GM12878 (cell line): ENCODE data around the gene NEB. TPM values are rescaled to one million over a fixed set of nuclear protein-coding genes. Genes with fewer than 3 reads are reported as not detected.

Source experiments
- ATAC-seq: fragments of 200-7000 bp; cut with Tn5 transposase; 3 replicates; pipeline ENCODE4 v1.9.1; 2020; ENCODE audit warnings: mild to moderate bottlenecking, moderate library complexity
- BruUV-seq: library from RNA; stranded (reverse); fragments of 400-500 nt; replicated peaks from 2 replicates; lab custom pipeline; 2021; lab: Mats Ljungman, UMichigan
- CTCF ChIA-PET: fragments of 300-600 bp; sonication (Branson Sonifier 250); formaldehyde crosslinking; extraction: SDS; loops from one replicate; lab custom pipeline; 2021; ENCODE audit warnings: inconsistent platforms; lab: Yijun Ruan, JAX
- POLR2A ChIA-PET: fragments of 350-600 bp; formaldehyde crosslinking; extraction: SDS; loops from one replicate; lab custom pipeline; 2021; ENCODE audit warnings: inconsistent platforms; lab: Charles Lee
- RAD21 ChIA-PET: fragments of 300-600 bp; sonication (Branson Sonifier 250); formaldehyde crosslinking; loops from one replicate; lab custom pipeline; 2023; ENCODE audit warnings: antibody characterized with exemption; ENCODE audit not compliant: unreplicated experiment; lab: Charles Lee
- SMC1A ChIA-PET: fragments of 300-600 bp; sonication (Branson Sonifier 250); formaldehyde crosslinking; loops from one replicate; lab custom pipeline; 2023; ENCODE audit not compliant: unreplicated experiment, uncharacterized antibody; lab: Charles Lee
- DNase-seq: peaks from one replicate; pipeline ENCODE4 v3.0.0-alpha.2; 2011; ENCODE audit warnings: low read depth, low spot score
- FAIRE-seq: peaks from 3 replicates; lab custom pipeline; 2011; peaks lifted over from hg19 to GRCh38; lab: Jason Lieb, UNC
- H2AFZ ChIP-seq: 2 replicates; pipeline ENCODE4 v1.6.0; 2011; ENCODE audit warnings: low read depth, low read length, control low read depth; ENCODE audit not compliant: control insufficient read depth
- H3K27ac ChIP-seq: 2 replicates; pipeline ENCODE4 v1.5.1; 2011; ENCODE audit warnings: control low read depth; ENCODE audit not compliant: control insufficient read depth, insufficient read depth
- H3K27me3 ChIP-seq, 2 experiments: replicated peaks in 1 of 2; 2 replicates each; pipeline versions ENCODE4 v1.6.0 to v1.6.1; 2011; ENCODE audit warnings: low read length in 1 of 2; ENCODE audit not compliant: control insufficient read depth in 2 of 2, insufficient read depth in 2 of 2
- H3K36me3 ChIP-seq, 2 experiments: 2 replicates each; pipeline ENCODE4 v1.5.1; 2011; ENCODE audit warnings: low read length in 1 of 2; ENCODE audit not compliant: control insufficient read depth in 2 of 2, insufficient read depth in 2 of 2
- H3K4me1 ChIP-seq: 2 replicates; pipeline ENCODE4 v1.6.1; 2011; ENCODE audit warnings: mild to moderate bottlenecking, low read length, moderate library complexity, mixed read lengths; ENCODE audit not compliant: control insufficient read depth, insufficient read depth
- H3K4me2 ChIP-seq: 2 replicates; pipeline ENCODE4 v1.6.0; 2011; ENCODE audit warnings: control low read depth; ENCODE audit not compliant: control insufficient read depth, insufficient read depth
- H3K4me3 ChIP-seq: fragments of 200-600 bp; sonication (generic); 2 replicates; pipeline ENCODE4 v1.5.1; 2016
- H3K79me2 ChIP-seq: 2 replicates; pipeline ENCODE4 v1.6.0; 2011; ENCODE audit warnings: low read length; ENCODE audit not compliant: control insufficient read depth, insufficient read depth
- H3K9ac ChIP-seq: 2 replicates; pipeline ENCODE4 v1.8.0; 2011; ENCODE audit warnings: low read length, control low read depth, mixed read lengths; ENCODE audit not compliant: control insufficient read depth, insufficient read depth
- H3K9me3 ChIP-seq: replicated peaks from 3 replicates; pipeline ENCODE4 v1.5.1; 2011; ENCODE audit warnings: mild to moderate bottlenecking, low read length; ENCODE audit not compliant: control insufficient read depth, insufficient read depth
- H4K20me1 ChIP-seq: 2 replicates; pipeline ENCODE4 v1.6.0; 2011; ENCODE audit not compliant: control insufficient read depth, insufficient read depth
- BCLAF1 ChIP-seq: fragments of 450-650 bp; IDR thresholded peaks from 2 replicates; pipeline ENCODE4 v1.6.1; 2017; ENCODE audit warnings: antibody characterized with exemption, mild to moderate bottlenecking, moderate library complexity
- CEBPZ ChIP-seq: fragments of 150-350 bp; IDR thresholded peaks from 2 replicates; pipeline ENCODE4 v1.6.1; 2016; ENCODE audit warnings: low read depth, low read length
- CHD1 ChIP-seq: IDR thresholded peaks from 2 replicates; pipeline ENCODE4 v1.6.1; 2012; ENCODE audit warnings: low read depth, low read length, improper control_type of control experiment
- E4F1 ChIP-seq: fragments of 450-650 bp; IDR thresholded peaks from 2 replicates; pipeline ENCODE4 v1.6.1; 2018; ENCODE audit warnings: borderline replicate concordance, mild to moderate bottlenecking; ENCODE audit not compliant: partially characterized antibody
- ESRRA ChIP-seq: IDR thresholded peaks from 2 replicates; pipeline ENCODE4 v1.6.1; 2012; ENCODE audit warnings: mild to moderate bottlenecking, low read length, improper control_type of control experiment
- EZH2 ChIP-seq: IDR thresholded peaks from 2 replicates; pipeline ENCODE4 v1.6.1; 2012; ENCODE audit warnings: low read depth, mild to moderate bottlenecking, control low read depth, inconsistent platforms, low read length, borderline replicate concordance; ENCODE audit not compliant: control insufficient read depth
- KAT2A ChIP-seq: conservative IDR thresholded peaks from 2 replicates; pipeline ENCODE4 v1.6.1; 2011; ENCODE audit warnings: low read depth, low read length; ENCODE audit not compliant: control insufficient read depth
- KDM1A ChIP-seq: fragments of 200-600 bp; sonication (generic); IDR thresholded peaks from 2 replicates; pipeline ENCODE4 v1.6.1; 2016; ENCODE audit warnings: borderline replicate concordance
- NRF1 ChIP-seq: conservative IDR thresholded peaks from 2 replicates; pipeline ENCODE4 v1.6.1; 2011; ENCODE audit warnings: mild to moderate bottlenecking, low read depth, low read length, improper control_type of control experiment
- POU2F2 ChIP-seq: IDR thresholded peaks from 3 replicates; pipeline ENCODE4 v1.6.1; 2011; ENCODE audit warnings: low read depth, mild to moderate bottlenecking, low read length, borderline replicate concordance
- RCOR1 ChIP-seq: conservative IDR thresholded peaks from 2 replicates; pipeline ENCODE4 v1.6.1; 2012; ENCODE audit warnings: low read depth, low read length, improper control_type of control experiment
- RELA ChIP-seq: fragments of 450-650 bp; IDR thresholded peaks from 2 replicates; pipeline ENCODE4 v1.8.0; 2014; ENCODE audit warnings: borderline replicate concordance; ENCODE audit not compliant: partially characterized antibody
- SIN3A ChIP-seq: IDR thresholded peaks from 2 replicates; pipeline ENCODE4 v1.6.1; 2012; ENCODE audit warnings: low read depth, low read length, improper control_type of control experiment
- SP1 ChIP-seq: IDR thresholded peaks from one replicate; pipeline ENCODE4 v1.6.1; 2011; ENCODE audit warnings: low read depth, low read length
- YY1 ChIP-seq: IDR thresholded peaks from 2 replicates; pipeline ENCODE4 v1.6.1; 2011; ENCODE audit warnings: low read depth, mild to moderate bottlenecking, low read length
- ZZZ3 ChIP-seq: IDR thresholded peaks from 2 replicates; pipeline ENCODE4 v1.6.1; 2011; ENCODE audit warnings: low read depth; ENCODE audit not compliant: control insufficient read depth, insufficient read length
- WGBS: methylation state at CpG from one replicate; pipeline ENCODE4 v1.1.6; 2016; ENCODE audit warnings: low lambda C conversion rate; ENCODE audit not compliant: insufficient replicate concordance, insufficient coverage; ENCODE audit errors: missing lambda C conversion rate; 5-methylcytosine and 5-hydroxymethylcytosine counted together
- in situ Hi-C: fragments of 300-500 bp; cut with MboI; formaldehyde crosslinking; loops from 9 replicates; pipeline ENCODE4 v1.14.3; 2018; ENCODE audit warnings: mixed read lengths
- intact Hi-C: fragments of 100-400 bp; cut with micrococcal nuclease; formaldehyde crosslinking; loops from one replicate; pipeline ENCODE4 v1.14.2; 2022; ENCODE audit not compliant: unreplicated experiment
- polyA plus RNA-seq, 11 experiments: library from polyadenylated mRNA; depleted of rRNA in 4 of 11; unstranded in 6 of 11; stranded (reverse) in 5 of 11; fragments of >200 nt; fragmentation: Nextera tagmentation in 4 of 11; fragmentation: Illumina TruSeq in 1 of 11; extraction: Ambion mirVana in 4 of 11; extraction: Trizol in 1 of 11; gene quantifications; 1 replicate in 1 of 11; 2 replicates in 10 of 11; pipeline versions ENCODE4 v1.2.1 to v1.2.3, GENCODE V29; 2011 to 2016; ENCODE audit warnings: inconsistent platforms in 2 of 11, missing spikeins in 2 of 11, low read depth in 1 of 11
- total RNA-seq, 4 experiments: library from RNA; depleted of rRNA in 3 of 4; stranded (reverse); fragments of >200 nt in 3 of 4; fragmentation: Illumina TruSeq in 1 of 4; extraction: Trizol in 1 of 4; gene quantifications; 2 replicates each; pipeline versions ENCODE4 v1.2.1 to v1.2.3, GENCODE V29; 2013 to 2021

Gene NEB
- total and polyA plus RNA-seq, 10 of the 15 experiments (the other 5 are each of a cell fraction or from before 2014, with no cell fraction given): 0.04 to 0.77 (median 0.12) TPM

GRCh38 chr2:151657667-151658076, 76.6 kb downstream of the NEB start:
- Histone ChIP-seq H3K27ac (no peak overlapping the region), H3K4me3 (no peak overlapping the region), H3K9ac (no peak overlapping the region), H4K20me1 (no peaks in the 10 kb centered on the region), H3K27me3 (no peaks in the 10 kb centered on the region; a peak in 1 of 4 replicates), H2AFZ (no peak overlapping the region), H3K9me3 (no peaks in the 10 kb centered on the region), H3K36me3 (no peaks in the 10 kb centered on the region), H3K4me2 (no peak overlapping the region), H3K79me2 (no peaks in the 10 kb centered on the region), H3K4me1 (no peaks in the 10 kb centered on the region)
- 29% methylated on average over 2 of the region's 2 CpGs for WGBS
- POLR2A ChIA-PET: no interaction called here
- no peak for DNase-seq
- no peak for FAIRE-seq
- intact Hi-C loops: no loop called here
- RAD21 ChIA-PET: no interaction called here
- SMC1A ChIA-PET: interaction anchor here (0.6 kb wide), 1 partner anchor 471 kb away, joined by 3 read pairs; no protein-coding TSS in a partner anchor
- BruUV-seq: no TSS peak
- ATAC-seq: no peak
- CTCF ChIA-PET: no interaction called here
- in situ Hi-C loops: no loop called here
- TF ChIP-seq RELA (no peak), E4F1 (no peak), SP1 (no peak), KAT2A (no peak), YY1 (no peak), EZH2 (no peak), BCLAF1 (no peak), NRF1 (no peak), ESRRA (no peak), CHD1 (no peak), ZZZ3 (no peak), SIN3A (no peak), POU2F2 (no peak), KDM1A (no peak), CEBPZ (no peak), RCOR1 (no peak)
